DLD1 (cell line): ENCODE results near the gene DNAAF5.
"Not testable (repeated sequence)": the region's sequence is repeated elsewhere in the genome, so short reads cannot be mapped to it uniquely, and the experiment has no call there.

Experiments
- in situ Hi-C: cut with HindIII; loops from 2 replicates; pipeline ENCODE4 v1.10.0; 2017; ENCODE audit warnings: low sequenced_read_pairs

Gene DNAAF5

DNA sequence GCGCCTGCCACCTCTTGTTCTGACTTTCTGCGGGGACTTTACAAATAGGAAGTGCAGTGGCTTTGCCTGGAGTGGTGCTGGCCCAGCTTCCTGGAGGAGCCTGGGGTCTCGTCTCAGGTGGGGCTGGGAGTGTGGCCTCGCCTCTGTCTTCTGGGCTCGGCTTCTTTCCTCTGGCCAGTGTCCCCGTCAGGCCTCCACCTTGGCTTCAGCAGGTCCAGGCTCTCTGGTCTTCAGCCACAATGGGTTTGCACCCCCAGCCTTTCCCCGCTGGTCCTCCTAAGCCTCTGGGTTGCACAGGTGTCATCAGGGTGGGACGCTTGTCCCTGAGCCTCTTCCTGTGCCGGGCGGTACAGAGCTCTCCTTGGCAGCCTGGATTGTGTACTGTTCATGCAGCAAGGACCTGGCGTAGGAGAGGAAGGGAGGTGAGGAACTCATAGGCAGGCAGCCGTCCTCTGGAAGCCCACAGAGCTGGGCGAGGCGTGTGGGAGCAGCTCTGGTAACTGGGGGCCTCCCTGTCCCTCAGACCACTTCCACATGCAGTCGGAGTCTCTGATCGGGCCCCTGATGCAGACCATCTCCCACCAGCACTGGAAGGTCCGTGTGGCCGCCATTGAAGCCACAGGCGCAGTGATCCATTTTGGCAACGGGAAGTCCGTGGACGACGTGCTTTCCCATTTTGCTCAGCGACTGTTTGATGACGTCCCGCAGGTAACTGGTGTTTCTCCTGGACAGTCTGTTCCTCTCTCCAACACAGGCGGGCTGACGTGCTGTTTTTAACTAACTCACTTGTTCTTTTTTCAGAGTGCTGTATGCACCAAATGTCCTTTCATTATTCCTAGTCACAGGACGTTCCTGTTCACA, 2.9 kb downstream of the DNAAF5 start:
- in situ Hi-C loops: no loop called here

DNA sequence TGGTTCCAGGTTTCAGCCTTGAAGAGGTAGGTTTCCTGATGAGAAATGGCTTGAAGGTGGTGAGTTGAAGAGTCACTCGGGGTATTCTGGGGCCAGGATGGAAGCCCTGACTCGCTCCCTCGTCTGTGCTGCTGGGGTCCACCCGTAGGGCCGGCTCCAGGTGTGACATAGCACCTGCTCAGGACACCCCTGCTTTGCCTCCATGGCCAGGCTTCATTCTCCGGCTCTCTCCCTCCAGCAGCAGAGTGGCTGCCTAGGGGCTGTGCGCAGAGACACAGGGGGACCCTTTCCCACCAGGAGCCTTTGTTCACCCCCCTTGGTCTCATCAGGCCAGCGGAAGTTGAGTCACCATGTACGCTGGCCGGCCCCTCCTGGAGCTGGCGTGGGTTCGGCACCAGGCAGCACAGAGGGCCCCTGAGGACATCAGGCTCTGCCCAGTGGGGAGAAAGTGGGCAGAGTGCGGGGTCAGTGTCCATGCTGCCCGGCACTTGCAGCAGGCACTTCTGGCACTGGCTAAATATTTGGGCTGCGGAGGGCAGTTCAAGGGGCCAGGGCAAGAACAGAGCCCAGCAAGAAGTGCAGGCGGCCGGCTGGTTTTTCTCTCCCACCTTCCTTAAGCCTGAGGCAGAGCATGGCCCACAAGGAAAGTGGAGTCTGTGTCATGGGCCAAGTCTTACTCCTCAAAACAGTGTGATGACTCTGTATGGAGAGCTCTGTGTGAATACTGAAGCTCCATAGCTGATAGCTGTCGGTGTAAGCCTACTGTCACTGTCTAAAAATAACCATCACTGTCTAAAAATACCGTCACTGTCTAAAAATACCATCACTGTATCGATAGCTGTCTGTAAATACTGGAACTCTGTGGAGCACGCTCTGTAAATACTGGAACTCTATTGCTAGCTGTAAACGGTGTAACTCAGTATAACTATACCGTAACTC, 4.3 kb downstream of the DNAAF5 start:
- in situ Hi-C loops: no loop called here

DNA sequence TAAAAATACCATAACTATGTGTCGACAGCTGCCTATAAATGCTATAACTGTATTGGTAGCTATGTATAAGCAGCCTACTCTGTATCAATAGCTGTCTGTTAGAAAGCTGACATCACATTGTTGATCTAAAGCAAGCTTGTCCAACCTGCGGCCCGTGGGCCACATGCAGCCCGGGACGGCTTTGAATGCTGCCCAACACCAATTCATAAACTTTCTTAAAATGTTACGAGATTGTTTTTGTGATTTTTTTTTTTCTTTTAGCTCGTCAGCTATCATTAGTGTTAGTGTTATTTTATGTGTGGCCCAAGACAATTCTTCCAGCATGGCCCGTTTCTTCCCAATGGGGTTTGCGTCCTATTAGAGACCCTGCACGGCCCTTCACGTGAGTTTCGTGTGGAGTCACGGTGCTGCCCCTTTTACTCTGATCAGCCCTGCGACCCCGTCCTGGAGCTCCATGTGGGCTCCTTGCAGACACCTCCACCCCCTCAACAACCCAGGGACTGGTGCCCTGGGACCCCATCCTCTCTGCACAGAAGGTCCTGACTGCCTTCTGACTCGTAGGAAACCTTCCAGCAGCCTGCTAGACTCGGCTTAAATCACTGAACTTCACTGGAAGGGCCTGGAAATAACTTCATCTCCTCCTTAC, 5.1 kb downstream of the DNAAF5 start:
- in situ Hi-C loops: no loop called here

DNA sequence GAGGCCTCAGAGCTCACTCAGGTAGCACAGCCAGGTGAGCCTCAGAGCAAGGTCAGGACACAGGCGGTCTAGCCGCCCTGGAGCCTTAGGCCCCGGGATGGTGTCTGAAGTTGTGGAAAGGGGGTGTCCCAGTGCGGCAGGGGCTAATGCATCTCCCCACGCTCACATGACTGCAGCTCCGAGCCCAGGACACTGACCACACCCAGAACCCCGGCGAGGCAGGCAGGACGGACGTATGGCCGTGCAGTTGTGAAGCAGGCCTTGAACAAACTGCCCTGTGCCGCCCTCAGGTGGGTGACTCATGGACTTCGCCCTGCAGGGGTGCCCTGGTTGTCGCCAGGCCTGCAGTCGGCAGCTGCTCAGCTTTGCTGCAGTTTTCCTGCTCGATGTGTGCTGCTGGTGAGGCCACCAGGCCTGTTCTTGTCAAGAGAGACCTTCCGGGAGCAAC, 5.6 kb downstream of the DNAAF5 start:
- in situ Hi-C loops: no loop called here

DNA sequence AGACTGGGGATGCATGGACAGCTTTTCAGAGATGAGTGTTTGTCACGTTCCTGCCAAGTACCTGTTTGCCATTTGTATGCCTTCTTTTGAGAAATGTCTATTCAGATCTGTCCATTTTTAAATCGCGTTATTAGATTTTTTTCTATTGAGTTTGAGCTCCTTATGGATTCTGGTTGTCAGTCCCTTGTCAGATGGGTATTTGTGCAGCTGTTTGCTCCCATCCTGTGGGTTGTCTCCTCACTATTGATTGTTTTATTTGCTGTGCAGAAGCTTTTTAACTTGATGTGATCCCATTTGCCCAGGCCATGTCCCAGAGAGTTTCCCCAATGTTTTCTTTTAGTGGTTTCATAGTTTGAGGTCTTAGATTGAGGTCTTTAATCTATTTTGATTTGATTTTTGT, 6.1 kb downstream of the DNAAF5 start:
- in situ Hi-C loops: no loop called here

DNA sequence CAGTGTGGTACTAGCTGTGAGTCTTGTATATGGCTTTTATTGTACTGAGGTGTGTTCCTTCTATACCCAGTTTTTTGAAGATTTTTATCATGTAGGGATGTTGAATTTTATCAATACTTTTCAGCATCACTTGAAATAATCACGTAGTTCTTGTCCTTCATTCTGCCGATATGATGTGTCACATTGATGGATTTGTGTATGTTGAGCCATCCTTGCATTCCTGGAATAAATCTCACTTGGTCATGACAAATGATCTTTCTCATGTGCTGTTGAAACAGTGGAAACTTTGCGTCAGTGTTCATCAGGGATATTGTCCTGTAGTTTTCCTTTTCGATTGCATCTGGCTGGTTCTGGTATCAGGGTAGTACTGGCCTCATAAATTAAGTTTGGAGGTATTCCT, 7.7 kb downstream of the DNAAF5 start:
- in situ Hi-C loops: no loop called here

DNA sequence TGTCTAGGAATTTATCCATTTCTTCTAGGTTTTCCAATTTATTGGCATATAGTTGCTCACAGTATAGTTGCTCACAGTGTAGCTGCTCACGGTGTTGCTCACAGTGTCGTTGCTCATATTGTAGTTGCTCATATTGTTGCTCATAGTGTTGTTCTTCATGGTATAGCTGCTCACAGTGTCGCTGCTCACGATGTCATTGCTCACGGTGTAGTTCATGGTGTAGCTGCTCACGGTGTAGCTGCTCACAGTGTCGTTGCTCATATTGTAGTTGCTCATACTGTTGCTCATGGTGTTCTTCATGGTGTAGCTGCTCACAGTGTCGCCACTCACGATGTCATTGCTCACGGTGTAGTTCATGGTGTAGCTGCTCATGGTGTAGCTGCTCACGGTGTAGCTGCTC, 8.3 kb downstream of the DNAAF5 start:
- in situ Hi-C loops: no loop called here

DNA sequence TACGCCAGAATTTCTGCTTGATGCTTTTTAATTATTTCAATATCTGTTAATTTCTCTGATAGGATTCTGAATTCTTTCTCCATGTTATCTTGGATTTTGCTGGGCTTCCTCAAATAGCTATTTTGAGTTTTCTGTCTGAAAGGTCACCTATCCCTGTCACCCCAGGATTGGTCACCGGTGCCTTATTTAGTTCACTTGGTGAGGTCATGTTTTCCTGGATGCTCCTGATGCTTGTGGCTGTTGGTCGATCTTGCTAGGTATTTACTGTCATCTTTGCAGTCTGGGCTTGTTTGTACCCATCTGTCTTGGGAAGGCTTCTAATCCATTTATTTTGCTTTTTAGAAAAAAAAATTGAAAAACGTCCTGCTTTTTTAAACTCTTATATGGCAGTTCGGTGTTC, 11.7 kb downstream of the DNAAF5 start:
- in situ Hi-C loops: no loop called here

DNA sequence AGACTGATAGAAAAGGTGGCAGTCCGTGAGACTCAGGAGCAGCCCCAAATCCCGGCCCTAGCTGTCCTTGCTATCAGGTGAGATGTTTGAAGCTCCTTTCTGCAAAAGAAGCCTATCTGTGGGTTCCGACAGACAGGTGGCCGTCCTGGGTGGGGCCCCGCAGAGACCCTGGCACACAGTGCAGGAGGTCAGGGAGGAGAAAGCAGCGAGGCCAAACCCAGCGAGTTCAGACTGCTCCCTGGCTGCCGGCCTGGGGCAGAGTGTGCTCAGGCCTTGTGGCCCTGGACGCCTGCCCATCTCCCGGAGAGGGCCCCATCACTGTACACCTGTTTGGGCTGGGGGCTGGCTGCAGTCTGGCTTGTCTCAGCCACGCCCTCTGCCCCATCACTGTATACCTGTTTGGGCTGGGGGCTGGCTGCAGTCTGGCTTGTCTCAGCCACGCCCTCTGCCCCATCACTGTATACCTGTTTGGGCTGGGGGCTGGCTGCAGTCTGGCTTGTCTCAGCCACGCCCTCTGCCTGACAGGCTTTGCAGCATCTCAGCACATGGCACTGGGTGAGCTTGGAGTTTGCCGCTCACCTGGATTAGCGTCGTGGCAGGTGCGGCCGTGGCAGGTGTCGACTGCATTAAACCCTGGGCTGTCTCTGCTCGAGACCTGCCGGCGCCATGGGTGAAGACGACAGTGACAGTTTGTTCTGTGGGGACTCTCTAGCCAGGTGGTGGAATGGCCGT, 12.4 kb downstream of the DNAAF5 start:
- in situ Hi-C loops: no loop called here

DNA sequence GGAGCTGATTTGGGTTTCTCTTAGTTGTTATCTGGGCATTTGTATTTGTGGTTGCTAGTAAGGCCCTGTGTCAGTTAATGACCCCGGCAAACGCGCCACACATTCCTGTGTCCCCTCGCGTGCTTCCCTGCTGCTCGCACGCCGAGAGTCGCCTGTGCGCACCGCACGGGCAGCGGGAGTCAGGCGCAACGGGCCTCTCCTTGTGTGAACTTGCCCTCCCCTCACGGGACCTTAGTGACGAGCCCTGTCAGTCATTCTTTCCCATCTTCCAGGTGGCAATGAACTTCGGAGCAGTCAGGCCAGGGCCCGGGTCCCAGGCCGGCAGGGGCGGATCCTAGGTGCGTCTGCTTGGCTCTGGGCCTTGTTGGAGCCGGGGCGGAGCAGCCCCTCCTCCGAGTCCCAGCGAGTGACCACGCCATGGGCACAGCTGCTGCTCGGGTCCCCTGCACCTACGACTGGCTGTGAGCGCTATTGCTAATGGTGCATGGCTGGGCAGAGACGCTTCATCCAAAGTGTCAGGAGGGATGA, 13.0 kb downstream of the DNAAF5 start:
- in situ Hi-C loops: no loop called here

DNA sequence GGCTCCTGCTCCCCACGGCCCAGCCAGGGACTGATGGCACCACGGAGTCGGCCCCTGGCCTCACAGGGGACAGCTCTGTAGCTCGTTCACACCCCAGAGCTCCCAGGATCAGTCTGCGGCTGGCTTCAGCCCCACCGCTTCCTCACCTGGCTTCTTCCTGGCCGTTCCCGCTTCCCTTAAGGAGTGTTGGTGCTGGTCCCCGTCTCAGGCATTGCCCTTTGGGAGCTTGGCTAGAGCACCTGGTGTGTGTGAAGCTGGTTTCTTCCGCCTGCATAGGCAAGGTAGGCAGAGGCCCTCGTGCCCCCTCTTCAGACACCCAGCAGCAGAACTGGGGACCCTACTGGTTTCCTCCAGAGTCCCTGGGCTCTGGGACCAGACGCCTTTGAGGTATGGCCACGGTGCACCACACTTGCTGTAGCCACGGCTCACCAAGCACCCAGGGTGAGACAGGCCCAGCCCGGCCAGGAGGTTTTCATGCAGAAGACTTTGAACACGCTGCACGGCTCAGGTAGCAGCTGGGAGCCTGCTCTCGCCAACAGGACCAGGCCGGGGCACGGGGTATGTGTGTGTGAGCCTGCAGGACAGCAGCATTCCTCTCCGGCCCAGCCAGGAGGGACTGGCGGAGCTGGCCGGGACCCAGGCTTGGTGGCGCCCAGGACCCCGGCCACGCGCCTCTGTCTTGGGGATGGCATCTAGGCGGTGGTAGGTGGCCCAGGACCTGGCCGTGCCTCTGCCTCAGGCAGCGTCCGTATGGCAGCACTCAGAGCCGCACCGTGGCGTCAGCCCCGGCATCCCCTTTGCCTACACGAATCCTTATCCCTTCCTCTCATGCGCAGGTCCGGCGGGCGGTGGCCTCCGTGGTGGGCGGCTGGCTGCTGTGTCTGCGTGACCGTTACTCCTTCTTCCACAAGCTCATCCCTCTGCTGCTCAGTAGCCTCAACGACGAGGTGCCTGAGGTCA, 13.8 kb downstream of the DNAAF5 start:
- in situ Hi-C loops: no loop called here

DNA sequence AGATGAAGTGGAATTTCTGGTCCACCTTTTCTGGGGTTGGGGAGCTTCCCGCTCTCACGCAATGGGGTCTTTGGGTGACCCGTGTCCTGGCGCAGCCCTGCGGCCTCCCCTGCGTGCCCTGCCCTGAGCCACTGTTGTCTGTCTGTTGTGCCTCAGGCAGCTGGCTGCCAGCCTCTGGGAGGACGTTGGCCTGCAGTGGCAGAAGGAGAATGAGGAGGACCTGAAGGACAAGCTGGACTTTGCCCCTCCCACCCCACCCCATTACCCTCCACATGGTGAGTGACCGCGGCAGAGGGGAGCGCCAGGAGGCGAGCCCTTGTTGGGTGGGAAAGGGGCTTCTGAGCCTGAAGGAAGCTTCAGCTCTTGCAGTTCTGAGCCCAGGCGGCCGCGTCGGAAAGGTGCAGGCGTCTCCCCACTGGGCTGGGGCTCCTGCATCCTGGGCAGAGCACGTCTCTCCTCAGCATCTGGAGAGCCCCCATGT, 14.7 kb downstream of the DNAAF5 start:
- in situ Hi-C loops: no loop called here

DNA sequence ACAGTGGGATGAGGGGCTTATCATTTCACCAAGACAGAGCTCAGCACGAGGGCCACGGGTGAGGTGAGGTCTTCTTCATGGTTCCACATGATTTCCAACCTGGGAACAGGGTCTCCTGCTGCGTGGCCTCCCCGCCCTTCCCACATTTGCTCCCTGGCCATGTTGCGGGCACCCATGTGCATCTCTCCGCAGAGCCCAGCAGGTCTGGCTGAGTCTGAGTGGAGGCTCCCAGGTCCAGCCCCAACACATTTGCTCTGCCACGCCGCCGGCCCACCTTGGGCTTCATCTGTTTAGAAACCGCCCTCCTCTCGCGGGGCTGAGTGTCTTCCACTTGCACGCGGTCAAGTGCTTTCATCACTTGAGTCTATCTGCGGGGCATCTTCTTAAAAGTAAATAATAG, 15.4 kb downstream of the DNAAF5 start:
- in situ Hi-C loops: no loop called here

DNA sequence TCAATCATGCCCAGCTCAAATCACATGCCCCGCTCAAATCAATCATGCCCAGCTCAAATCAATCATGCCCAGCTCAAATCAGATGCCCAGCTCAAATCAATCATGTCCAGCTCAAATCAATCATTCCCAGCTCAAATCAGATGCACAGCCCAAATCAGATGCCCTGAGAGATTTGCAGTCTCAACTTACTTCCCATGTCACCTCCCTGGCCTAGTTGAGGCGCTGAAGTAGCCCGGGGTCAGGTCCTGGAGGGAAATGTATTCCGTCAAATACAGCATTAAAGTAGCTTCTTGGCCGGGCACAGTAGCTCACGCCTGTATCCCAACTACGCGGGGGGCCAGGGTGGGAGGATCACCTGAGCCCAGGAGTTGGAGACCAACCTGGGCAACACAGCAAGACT, 16.3 kb downstream of the DNAAF5 start:
- in situ Hi-C loops: no loop called here

DNA sequence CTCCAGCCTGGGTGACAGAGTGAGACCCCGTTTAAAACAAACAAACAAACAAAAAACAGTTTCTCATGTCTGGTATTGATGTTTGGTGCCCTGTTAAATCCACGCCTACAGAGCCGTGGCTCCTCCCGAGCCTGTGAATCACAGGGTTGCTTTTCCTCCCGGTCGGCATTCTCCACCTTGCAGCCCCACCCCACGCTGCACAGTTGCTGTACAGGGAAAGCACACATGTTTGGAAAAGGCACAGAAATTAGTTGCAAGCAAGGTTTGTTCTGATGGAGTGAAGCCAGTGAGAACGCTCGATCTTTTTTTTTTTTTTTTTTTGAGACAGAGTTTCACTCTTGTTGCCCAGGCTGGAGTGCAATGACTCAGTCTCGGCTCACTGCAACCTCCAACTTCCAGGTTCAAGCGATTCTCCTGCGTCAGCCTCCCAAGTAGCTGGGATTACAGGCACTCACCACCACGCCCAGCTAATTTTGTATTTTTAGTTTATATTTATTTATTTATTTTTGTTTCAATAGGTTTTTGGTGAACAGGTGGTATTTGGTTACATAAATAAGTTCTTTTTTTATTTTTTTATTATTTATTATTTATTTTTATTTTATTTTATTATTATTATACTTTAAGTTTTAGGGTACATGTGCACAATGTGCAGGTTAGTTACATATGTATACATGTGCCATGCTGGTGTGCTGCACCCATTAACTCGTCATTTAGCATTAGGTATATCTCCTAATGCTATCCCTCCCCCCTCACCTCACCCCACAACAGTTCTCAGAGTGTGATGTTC, 17.0 kb downstream of the DNAAF5 start:
- in situ Hi-C loops: not testable (repeated sequence)

DNA sequence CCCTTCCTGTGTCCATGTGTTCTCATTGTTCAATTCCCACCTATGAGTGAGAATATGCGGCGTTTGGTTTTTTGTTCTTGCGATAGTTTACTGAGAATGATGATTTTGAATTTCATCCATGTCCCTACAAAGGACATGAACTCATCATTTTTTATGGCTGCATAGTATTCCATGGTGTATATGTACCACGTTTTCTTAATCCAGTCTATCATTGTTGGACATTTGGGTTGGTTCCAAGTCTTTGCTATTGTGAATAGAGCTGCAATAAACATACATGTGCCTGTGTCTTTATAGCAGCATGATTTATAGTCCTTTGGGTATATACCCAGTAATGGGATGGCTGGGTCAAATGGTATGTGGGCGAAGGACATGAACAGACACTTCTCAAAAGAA, 17.6 kb downstream of the DNAAF5 start:
- in situ Hi-C loops: not testable (repeated sequence)

DNA sequence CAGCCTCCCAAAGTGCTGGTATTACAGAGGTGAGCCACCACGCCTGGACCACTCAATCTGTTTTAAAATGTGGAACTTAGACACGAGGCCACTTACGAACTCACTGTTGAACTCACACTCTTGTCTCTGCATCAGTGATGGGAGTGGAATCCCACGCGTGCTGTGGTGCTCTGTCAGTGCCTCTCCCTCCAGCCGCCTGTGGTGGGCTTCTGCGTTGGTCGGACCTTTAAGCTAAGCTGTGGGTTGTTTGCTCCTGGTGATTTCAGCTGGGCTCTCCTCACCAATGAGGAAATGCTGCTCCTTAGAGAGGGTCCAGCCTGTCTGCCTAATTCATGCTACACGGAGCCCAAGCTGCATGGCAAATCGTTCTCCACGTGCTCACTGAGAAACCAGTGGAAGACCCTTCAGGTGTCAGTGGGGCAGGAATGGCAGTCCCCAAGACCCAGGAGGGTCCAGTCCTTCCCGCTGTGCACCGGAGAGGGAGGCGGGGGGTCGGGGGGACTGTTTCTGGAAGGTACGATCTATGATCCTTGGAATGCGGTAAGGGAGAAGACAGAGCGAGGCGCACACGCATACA, 18.4 kb downstream of the DNAAF5 start:
- in situ Hi-C loops: no loop called here
